Transverse colon (tissue), 3 donors: ENCODE measurements around the gene MYH7B.

Experiments
- CTCF ChIP-seq, 5 experiments: fragments of 200-600 bp in 3 of 5; fragments of 450-650 bp in 2 of 5; sonication (generic) in 3 of 5; IDR thresholded peaks; 1 replicate in 2 of 5; 2 replicates in 3 of 5; pipeline ENCODE4 v1.5.1; 2016 to 2017; ENCODE audit warnings: antibody characterized with exemption in 5 of 5, inconsistent platforms in 3 of 5, mild to moderate bottlenecking in 2 of 5, moderate library complexity in 1 of 5
- EP300 ChIP-seq: sonication (generic); formaldehyde crosslinking; IDR thresholded peaks from one replicate; pipeline ENCODE4 v1.6.1; 2017; ENCODE audit warnings: antibody characterized with exemption, low read depth
- POLR2A ChIP-seq: fragments of 450-650 bp; IDR thresholded peaks from one replicate; pipeline ENCODE4 v1.6.1; 2016; ENCODE audit warnings: antibody characterized with exemption, mild to moderate bottlenecking, moderate library complexity

GRCh38 chr20:34922654-34923381 lies 32.9 kb upstream of the MYH7B start:
- TF ChIP-seq POLR2A: no peak
- no peak for TF ChIP-seq CTCF (IDR thresholded peaks at IDR 0.05)
- no peak for TF ChIP-seq EP300
